HEK293 (cell line): Measurements from ENCODE around the gene NTN4.
A peak's percentile ranks its signal among the peaks of the same experiment; 100 is the strongest.

Experiments used
- CTCF ChIA-PET: fragments of 350-600 bp; formaldehyde crosslinking; extraction: SDS; loops from one replicate; lab custom pipeline; 2021; ENCODE audit warnings: antibody characterized with exemption; lab: Yijun Ruan, JAX
- POLR2A ChIA-PET: fragments of 300-600 bp; formaldehyde crosslinking; extraction: SDS; loops from one replicate; lab custom pipeline; 2020; ENCODE audit warnings: antibody characterized with exemption, inconsistent platforms; lab: Yijun Ruan, JAX
- H3K27ac ChIP-seq: fragments of 200-500 bp; sonication (Bioruptor generic); 2 replicates; pipeline ENCODE4 v1.5.1; 2014; ENCODE audit warnings: low read depth, low read length, control low read depth, inconsistent platforms; ENCODE audit errors: extremely low read depth
- H3K36me3 ChIP-seq, 2 experiments: fragments of 200-500 bp in 1 of 2; sonication (Bioruptor generic) in 1 of 2; 1 replicate in 1 of 2; 2 replicates in 1 of 2; pipeline ENCODE4 v1.5.1; 2014 to 2017; ENCODE audit warnings: inconsistent platforms in 2 of 2, low read length in 2 of 2; ENCODE audit not compliant: control insufficient read depth in 2 of 2, insufficient read depth in 1 of 2
- H3K4me1 ChIP-seq: fragments of 200-500 bp; sonication (Bioruptor generic); 2 replicates; pipeline ENCODE4 v1.5.1; 2014; ENCODE audit warnings: mild to moderate bottlenecking, low read length, inconsistent platforms; ENCODE audit not compliant: control insufficient read depth, insufficient read depth
- H3K4me3 ChIP-seq: 2 replicates; pipeline ENCODE4 v1.5.1; 2011; ENCODE audit warnings: low read depth, mild to moderate bottlenecking, control low read depth, low read length, moderate library complexity
- H3K9me3 ChIP-seq: fragments of 200-500 bp; sonication (Bioruptor generic); 2 replicates; pipeline ENCODE4 v1.5.1; 2014; ENCODE audit warnings: low read depth, low read length, inconsistent platforms; ENCODE audit not compliant: control insufficient read depth, insufficient read depth
- ATF2 ChIP-seq: fragments of 450-650 bp; formaldehyde crosslinking; IDR thresholded peaks from 2 replicates; pipeline ENCODE4 v1.5.1; 2016; ENCODE audit warnings: missing biosample characterization, missing genetic modification characterization, low read depth
- BCL11B ChIP-seq: fragments of 450-650 bp; formaldehyde crosslinking; IDR thresholded peaks from 2 replicates; pipeline ENCODE4 v1.5.1; 2016; ENCODE audit warnings: low read depth, missing biosample characterization, missing genetic modification characterization
- SCRT1 ChIP-seq: fragments of 450-650 bp; formaldehyde crosslinking; IDR thresholded peaks from 2 replicates; pipeline ENCODE4 v1.5.1; 2016; ENCODE audit warnings: missing biosample characterization, missing genetic modification characterization, borderline replicate concordance
- SCRT2 ChIP-seq: fragments of 450-650 bp; formaldehyde crosslinking; IDR thresholded peaks from 2 replicates; pipeline ENCODE4 v1.5.1; 2016; ENCODE audit warnings: missing biosample characterization, missing genetic modification characterization
- TRIM28 ChIP-seq: IDR thresholded peaks from 2 replicates; pipeline ENCODE4 v1.6.1; 2011; ENCODE audit warnings: low read length, control low read depth, borderline replicate concordance
- ZBTB17 ChIP-seq: fragments of 450-650 bp; formaldehyde crosslinking; IDR thresholded peaks from 2 replicates; pipeline ENCODE4 v1.5.1; 2016; ENCODE audit warnings: missing biosample characterization, missing genetic modification characterization
- ZBTB21 ChIP-seq: fragments of 450-650 bp; formaldehyde crosslinking; IDR thresholded peaks from 2 replicates; pipeline ENCODE4 v1.5.1; 2017; ENCODE audit warnings: missing biosample characterization, missing genetic modification characterization
- ZFP69B ChIP-seq: fragments of 450-650 bp; formaldehyde crosslinking; IDR thresholded peaks from 2 replicates; pipeline ENCODE4 v1.5.1; 2016; ENCODE audit warnings: missing biosample characterization, missing genetic modification characterization
- ZNF140 ChIP-seq: fragments of 450-650 bp; formaldehyde crosslinking; IDR thresholded peaks from 2 replicates; pipeline ENCODE4 v1.5.1; 2016; ENCODE audit warnings: missing biosample characterization, missing genetic modification characterization
- ZNF221 ChIP-seq: fragments of 450-650 bp; formaldehyde crosslinking; IDR thresholded peaks from 2 replicates; pipeline ENCODE4 v1.5.1; 2017; ENCODE audit warnings: missing biosample characterization, missing genetic modification characterization, borderline replicate concordance
- ZNF239 ChIP-seq: fragments of 450-650 bp; formaldehyde crosslinking; IDR thresholded peaks from 2 replicates; pipeline ENCODE4 v1.5.1; 2016; ENCODE audit warnings: missing biosample characterization, missing genetic modification characterization
- ZNF24 ChIP-seq: fragments of 450-650 bp; formaldehyde crosslinking; IDR thresholded peaks from 2 replicates; pipeline ENCODE4 v1.5.1; 2016; ENCODE audit warnings: missing biosample characterization, missing genetic modification characterization
- ZNF391 ChIP-seq: fragments of 450-650 bp; formaldehyde crosslinking; IDR thresholded peaks from 2 replicates; pipeline ENCODE4 v1.5.1; 2016; ENCODE audit warnings: low read depth, missing biosample characterization, missing genetic modification characterization, borderline replicate concordance
- ZNF394 ChIP-seq: fragments of 450-650 bp; formaldehyde crosslinking; IDR thresholded peaks from 2 replicates; pipeline ENCODE4 v1.5.1; 2016; ENCODE audit warnings: missing biosample characterization, missing genetic modification characterization, mild to moderate bottlenecking, moderate library complexity, borderline replicate concordance
- ZNF473 ChIP-seq: fragments of 450-650 bp; formaldehyde crosslinking; IDR thresholded peaks from 2 replicates; pipeline ENCODE4 v1.5.1; 2017; ENCODE audit warnings: missing biosample characterization, missing genetic modification characterization
- ZNF48 ChIP-seq: fragments of 450-650 bp; formaldehyde crosslinking; IDR thresholded peaks from 2 replicates; pipeline ENCODE4 v1.5.1; 2016; ENCODE audit warnings: missing biosample characterization, missing genetic modification characterization
- ZNF529 ChIP-seq: fragments of 450-650 bp; formaldehyde crosslinking; IDR thresholded peaks from 2 replicates; pipeline ENCODE4 v1.5.1; 2017; ENCODE audit warnings: missing genetic modification characterization, missing biosample characterization; ENCODE audit not compliant: insufficient replicate concordance
- ZNF600 ChIP-seq: fragments of 450-650 bp; formaldehyde crosslinking; IDR thresholded peaks from 2 replicates; pipeline ENCODE4 v1.5.1; 2016; ENCODE audit warnings: missing biosample characterization, missing genetic modification characterization
- ZNF660 ChIP-seq: fragments of 450-650 bp; IDR thresholded peaks from 2 replicates; pipeline ENCODE4 v1.5.1; 2018; ENCODE audit warnings: missing biosample characterization, mild to moderate bottlenecking, missing genetic modification characterization
- ZNF664 ChIP-seq: fragments of 450-650 bp; formaldehyde crosslinking; IDR thresholded peaks from 2 replicates; pipeline ENCODE4 v1.5.1; 2016; ENCODE audit warnings: missing biosample characterization, missing genetic modification characterization
- ZNF776 ChIP-seq: fragments of 450-650 bp; formaldehyde crosslinking; IDR thresholded peaks from 2 replicates; pipeline ENCODE4 v1.5.0; 2017; ENCODE audit warnings: missing biosample characterization, missing genetic modification characterization, borderline replicate concordance
- TF ChIP-seq, protein P1 (sequence below): fragments of 450-650 bp; formaldehyde crosslinking; conservative IDR thresholded peaks from 2 replicates; pipeline ENCODE4 v1.5.1; 2016; ENCODE audit warnings: low read depth, missing biosample characterization, missing genetic modification characterization
- TF ChIP-seq, protein P2 (sequence below): fragments of 450-650 bp; formaldehyde crosslinking; IDR thresholded peaks from 2 replicates; pipeline ENCODE4 v1.5.1; 2017; ENCODE audit warnings: missing biosample characterization, missing genetic modification characterization
- TF ChIP-seq, protein P3 (sequence below): fragments of 450-650 bp; formaldehyde crosslinking; IDR thresholded peaks from 2 replicates; pipeline ENCODE4 v1.5.1; 2017; ENCODE audit warnings: missing biosample characterization, missing genetic modification characterization

NTN4 gene

DNA sequence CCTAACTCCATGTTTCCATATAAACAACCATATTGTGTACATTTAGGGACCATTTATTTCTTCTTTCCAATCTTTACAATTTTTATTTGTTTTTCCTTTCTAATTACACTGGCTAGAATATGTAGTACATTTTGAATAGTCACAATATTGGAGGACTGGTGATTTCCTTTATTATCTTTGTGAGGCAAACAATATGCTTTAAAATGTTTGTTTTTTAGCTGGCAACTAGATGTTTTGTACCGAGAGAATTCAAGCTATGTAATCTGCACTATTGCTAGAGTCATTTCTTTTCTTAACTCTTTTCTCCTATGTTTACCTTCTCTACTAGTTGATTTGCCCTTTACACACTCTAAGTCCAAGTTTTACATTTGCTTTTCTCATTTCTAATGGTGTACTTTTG lies 13.3 kb upstream of the NTN4 start (continued):
- TF ChIP-seq, protein P1, sequence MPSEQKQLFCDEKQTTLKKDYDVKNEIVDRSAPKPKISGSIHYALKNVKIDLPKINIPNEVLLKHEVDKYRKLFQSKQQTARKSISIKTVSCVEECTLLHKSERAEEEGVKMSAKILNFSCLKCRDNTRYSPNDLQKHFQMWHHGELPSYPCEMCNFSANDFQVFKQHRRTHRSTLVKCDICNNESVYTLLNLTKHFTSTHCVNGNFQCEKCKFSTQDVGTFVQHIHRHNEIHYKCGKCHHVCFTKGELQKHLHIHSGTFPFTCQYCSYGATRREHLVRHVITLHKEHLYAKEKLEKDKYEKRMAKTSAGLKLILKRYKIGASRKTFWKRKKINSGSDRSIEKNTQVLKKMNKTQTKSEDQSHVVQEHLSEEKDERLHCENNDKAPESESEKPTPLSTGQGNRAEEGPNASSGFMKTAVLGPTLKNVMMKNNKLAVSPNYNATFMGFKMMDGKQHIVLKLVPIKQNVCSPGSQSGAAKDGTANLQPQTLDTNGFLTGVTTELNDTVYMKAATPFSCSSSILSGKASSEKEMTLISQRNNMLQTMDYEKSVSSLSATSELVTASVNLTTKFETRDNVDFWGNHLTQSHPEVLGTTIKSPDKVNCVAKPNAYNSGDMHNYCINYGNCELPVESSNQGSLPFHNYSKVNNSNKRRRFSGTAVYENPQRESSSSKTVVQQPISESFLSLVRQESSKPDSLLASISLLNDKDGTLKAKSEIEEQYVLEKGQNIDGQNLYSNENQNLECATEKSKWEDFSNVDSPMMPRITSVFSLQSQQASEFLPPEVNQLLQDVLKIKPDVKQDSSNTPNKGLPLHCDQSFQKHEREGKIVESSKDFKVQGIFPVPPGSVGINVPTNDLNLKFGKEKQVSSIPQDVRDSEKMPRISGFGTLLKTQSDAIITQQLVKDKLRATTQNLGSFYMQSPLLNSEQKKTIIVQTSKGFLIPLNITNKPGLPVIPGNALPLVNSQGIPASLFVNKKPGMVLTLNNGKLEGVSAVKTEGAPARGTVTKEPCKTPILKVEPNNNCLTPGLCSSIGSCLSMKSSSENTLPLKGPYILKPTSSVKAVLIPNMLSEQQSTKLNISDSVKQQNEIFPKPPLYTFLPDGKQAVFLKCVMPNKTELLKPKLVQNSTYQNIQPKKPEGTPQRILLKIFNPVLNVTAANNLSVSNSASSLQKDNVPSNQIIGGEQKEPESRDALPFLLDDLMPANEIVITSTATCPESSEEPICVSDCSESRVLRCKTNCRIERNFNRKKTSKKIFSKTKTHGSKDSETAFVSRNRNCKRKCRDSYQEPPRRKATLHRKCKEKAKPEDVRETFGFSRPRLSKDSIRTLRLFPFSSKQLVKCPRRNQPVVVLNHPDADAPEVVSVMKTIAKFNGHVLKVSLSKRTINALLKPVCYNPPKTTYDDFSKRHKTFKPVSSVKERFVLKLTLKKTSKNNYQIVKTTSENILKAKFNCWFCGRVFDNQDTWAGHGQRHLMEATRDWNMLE (tag by site-specific recombination): no peak
- TF ChIP-seq ZBTB21 (tag by site-specific recombination) (no peak), ZNF391 (tag by site-specific recombination) (no peak), ATF2 (tag by site-specific recombination) (no peak)

- TF ChIP-seq BCL11B (tag by site-specific recombination): no peak
- no peak for TF ChIP-seq ZNF473
- TF ChIP-seq, protein P2, sequence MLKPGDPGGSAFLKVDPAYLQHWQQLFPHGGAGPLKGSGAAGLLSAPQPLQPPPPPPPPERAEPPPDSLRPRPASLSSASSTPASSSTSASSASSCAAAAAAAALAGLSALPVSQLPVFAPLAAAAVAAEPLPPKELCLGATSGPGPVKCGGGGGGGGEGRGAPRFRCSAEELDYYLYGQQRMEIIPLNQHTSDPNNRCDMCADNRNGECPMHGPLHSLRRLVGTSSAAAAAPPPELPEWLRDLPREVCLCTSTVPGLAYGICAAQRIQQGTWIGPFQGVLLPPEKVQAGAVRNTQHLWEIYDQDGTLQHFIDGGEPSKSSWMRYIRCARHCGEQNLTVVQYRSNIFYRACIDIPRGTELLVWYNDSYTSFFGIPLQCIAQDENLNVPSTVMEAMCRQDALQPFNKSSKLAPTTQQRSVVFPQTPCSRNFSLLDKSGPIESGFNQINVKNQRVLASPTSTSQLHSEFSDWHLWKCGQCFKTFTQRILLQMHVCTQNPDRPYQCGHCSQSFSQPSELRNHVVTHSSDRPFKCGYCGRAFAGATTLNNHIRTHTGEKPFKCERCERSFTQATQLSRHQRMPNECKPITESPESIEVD (tag by site-specific recombination): 0 out of 2 replicates have a peak, but pooled peaks have one; percentile 43
- TF ChIP-seq ZFP69B: no peak
- TF ChIP-seq ZNF529: no peak
- no peak for TF ChIP-seq ZNF221 (tag by site-specific recombination)
- peak; percentile 72 for TF ChIP-seq ZNF600 (tag by site-specific recombination)
- TF ChIP-seq ZNF660: no peak
- 0 out of 2 replicates have a peak, but pooled peaks have one; percentile 26 for TF ChIP-seq ZBTB17 (tag by site-specific recombination)
- TF ChIP-seq ZNF24: no peak
- peak; percentile 74 for TF ChIP-seq SCRT2
- TF ChIP-seq, protein P3, sequence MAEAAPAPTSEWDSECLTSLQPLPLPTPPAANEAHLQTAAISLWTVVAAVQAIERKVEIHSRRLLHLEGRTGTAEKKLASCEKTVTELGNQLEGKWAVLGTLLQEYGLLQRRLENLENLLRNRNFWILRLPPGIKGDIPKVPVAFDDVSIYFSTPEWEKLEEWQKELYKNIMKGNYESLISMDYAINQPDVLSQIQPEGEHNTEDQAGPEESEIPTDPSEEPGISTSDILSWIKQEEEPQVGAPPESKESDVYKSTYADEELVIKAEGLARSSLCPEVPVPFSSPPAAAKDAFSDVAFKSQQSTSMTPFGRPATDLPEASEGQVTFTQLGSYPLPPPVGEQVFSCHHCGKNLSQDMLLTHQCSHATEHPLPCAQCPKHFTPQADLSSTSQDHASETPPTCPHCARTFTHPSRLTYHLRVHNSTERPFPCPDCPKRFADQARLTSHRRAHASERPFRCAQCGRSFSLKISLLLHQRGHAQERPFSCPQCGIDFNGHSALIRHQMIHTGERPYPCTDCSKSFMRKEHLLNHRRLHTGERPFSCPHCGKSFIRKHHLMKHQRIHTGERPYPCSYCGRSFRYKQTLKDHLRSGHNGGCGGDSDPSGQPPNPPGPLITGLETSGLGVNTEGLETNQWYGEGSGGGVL (tag by site-specific recombination): no peak
- no peak for TF ChIP-seq ZNF239 (tag by site-specific recombination)
- no peak for TF ChIP-seq ZNF140 (tag by site-specific recombination)
- no peak for TF ChIP-seq ZNF394
- TF ChIP-seq ZNF664 (tag by site-specific recombination): peak; percentile 19; the same call in 1 of the 2 replicates
- no peak for TF ChIP-seq ZNF776 (tag by site-specific recombination)
- no peak for TF ChIP-seq TRIM28
- TF ChIP-seq ZNF48: no peak
- TF ChIP-seq SCRT1 (tag by site-specific recombination): peak; percentile 74
- TF ChIP-seq, all 188 proteins: peak for 6
- H3K4me3 ChIP-seq: no peak overlapping the region
- no peak overlapping the region for H3K27ac ChIP-seq
- peaks cover 2% of the 10 kb centered on the region; the same call in 1 of the 2 replicates for H3K4me1 ChIP-seq
- H3K36me3 ChIP-seq: no peaks in the 10 kb centered on the region
- no peaks in the 10 kb centered on the region for H3K9me3 ChIP-seq
- ChIA-PET POLR2A (no interaction called here), CTCF (interaction anchor here (0.8 to 1.1 kb wide), 2 partner anchors 9 to 221 kb away, joined by 3 read pairs; no protein-coding TSS in a partner anchor)
Measured at GRCh38 chr12:95802482-95803270, 12.1 kb upstream of the NTN4 start.
